ENCODE results near the gene KIF5A. TPM values are rescaled to one million over a fixed set of nuclear protein-coding genes. Genes with fewer than 3 reads are reported as not detected.

KIF5A gene
- total RNA-seq, 2 donors from 2014 or later = 2.3 to 4.5 TPM

DNA sequence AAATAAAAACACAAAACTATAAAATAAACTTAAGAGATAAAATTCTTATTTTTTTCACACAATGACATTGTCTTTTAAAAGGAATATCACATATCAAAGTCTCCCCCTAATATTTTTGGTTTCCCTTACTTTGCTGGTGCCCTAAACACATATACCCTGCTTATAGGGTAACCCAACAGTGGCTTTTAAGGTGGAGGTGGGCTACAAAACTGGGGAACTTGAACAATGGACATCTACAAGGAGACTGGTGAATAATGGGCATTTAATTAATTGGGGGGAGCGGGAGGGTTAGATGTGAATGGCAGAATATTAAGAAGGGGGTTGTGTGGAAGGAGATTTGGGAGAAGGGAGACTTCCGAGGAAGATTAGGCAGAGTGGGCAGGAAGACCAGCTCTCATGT is 73.5 kb downstream of the KIF5A start:
- no peak overlapping the region for H3K4me3 ChIP-seq (ENCODE audit: low read length)
- WGBS, 2 experiments (ENCODE audit: insufficient coverage in 1 of 2, insufficient read length in 1 of 2) = 85% methylated on average over 2 of the region's 2 CpGs; no CpG with 5 or more reads in 1 of the 2 experiments
- no peaks in the 10 kb centered on the region for H3K36me3 ChIP-seq (ENCODE audit: control insufficient read depth, insufficient read depth, low read length)
- DNase-seq = no peak
- peaks cover 99% of the 10 kb centered on the region for H3K27me3 ChIP-seq (ENCODE audit: control insufficient read depth, insufficient read depth, low read length, poor library complexity, severe bottlenecking)
- no peaks in the 10 kb centered on the region for H3K9me3 ChIP-seq (ENCODE audit: control insufficient read depth, low read length)
- no peak overlapping the region for H3K27ac Mint-ChIP-seq
- no peak overlapping the region for H3K27ac ChIP-seq (ENCODE audit: low read depth, low read length)
- H3K27me3 Mint-ChIP-seq (ENCODE audit: insufficient read depth) = peaks cover 100% of the 10 kb centered on the region
- H3K4me1 Mint-ChIP-seq = peaks cover 25% of the 10 kb centered on the region
- no peaks in the 10 kb centered on the region for H3K4me1 ChIP-seq (ENCODE audit: control insufficient read depth, insufficient read depth, low read length)
- TF ChIP-seq, protein P1, sequence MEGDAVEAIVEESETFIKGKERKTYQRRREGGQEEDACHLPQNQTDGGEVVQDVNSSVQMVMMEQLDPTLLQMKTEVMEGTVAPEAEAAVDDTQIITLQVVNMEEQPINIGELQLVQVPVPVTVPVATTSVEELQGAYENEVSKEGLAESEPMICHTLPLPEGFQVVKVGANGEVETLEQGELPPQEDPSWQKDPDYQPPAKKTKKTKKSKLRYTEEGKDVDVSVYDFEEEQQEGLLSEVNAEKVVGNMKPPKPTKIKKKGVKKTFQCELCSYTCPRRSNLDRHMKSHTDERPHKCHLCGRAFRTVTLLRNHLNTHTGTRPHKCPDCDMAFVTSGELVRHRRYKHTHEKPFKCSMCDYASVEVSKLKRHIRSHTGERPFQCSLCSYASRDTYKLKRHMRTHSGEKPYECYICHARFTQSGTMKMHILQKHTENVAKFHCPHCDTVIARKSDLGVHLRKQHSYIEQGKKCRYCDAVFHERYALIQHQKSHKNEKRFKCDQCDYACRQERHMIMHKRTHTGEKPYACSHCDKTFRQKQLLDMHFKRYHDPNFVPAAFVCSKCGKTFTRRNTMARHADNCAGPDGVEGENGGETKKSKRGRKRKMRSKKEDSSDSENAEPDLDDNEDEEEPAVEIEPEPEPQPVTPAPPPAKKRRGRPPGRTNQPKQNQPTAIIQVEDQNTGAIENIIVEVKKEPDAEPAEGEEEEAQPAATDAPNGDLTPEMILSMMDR (conservative IDR thresholded peaks at IDR 0.05) = no peak
- H3K9ac ChIP-seq (ENCODE audit: extremely low read depth, low read length, poor library complexity, severe bottlenecking) = no peak overlapping the region
- no peaks in the 10 kb centered on the region for H3K36me3 Mint-ChIP-seq (ENCODE audit: low read depth)
- no peaks in the 10 kb centered on the region for H3K9me3 Mint-ChIP-seq
- H3K4me3 Mint-ChIP-seq = no peak overlapping the region

DNA sequence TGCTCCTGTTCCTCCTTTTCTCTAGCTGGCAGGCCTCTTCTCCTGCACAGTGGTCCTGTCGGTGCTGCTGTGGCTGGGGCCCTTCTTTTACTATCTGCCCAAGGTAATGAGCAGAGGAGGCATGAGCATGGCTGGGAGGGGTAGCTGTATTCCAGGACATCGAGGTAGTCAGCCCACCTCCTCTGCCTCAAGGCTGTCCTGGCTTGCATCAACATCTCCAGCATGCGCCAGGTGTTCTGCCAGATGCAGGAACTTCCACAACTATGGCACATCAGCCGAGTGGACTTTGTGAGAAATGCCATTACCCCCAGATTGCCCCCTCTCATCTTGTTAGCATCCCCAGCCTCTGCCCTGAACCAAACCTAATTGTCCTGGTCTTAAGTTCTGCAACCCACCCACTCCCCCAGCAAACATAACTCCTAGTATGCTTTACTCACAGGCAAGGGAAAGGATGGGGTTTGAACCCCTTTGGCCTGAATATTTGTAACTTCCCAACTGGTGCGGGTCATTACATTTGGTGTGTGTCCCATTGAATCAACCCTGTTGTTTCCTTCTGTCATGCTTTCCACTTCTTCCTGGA is 74.1 kb downstream of the KIF5A start:
- H3K27ac ChIP-seq (ENCODE audit: low read depth, low read length) = no peak overlapping the region
- Mint-ChIP-seq H3K36me3 (ENCODE audit: low read depth) (no peaks in the 10 kb centered on the region), H3K9me3 (no peaks in the 10 kb centered on the region), H3K4me1 (peaks cover 24% of the 10 kb centered on the region), H3K27me3 (ENCODE audit: insufficient read depth) (peaks cover 100% of the 10 kb centered on the region), H3K4me3 (no peak overlapping the region), H3K27ac (no peak overlapping the region)
- H3K36me3 ChIP-seq (ENCODE audit: control insufficient read depth, insufficient read depth, low read length) = no peaks in the 10 kb centered on the region
- no peaks in the 10 kb centered on the region for H3K9me3 ChIP-seq (ENCODE audit: control insufficient read depth, low read length)
- no peak overlapping the region for H3K4me3 ChIP-seq (ENCODE audit: low read length)
- TF ChIP-seq, protein P1 (conservative IDR thresholded peaks at IDR 0.05) = no peak
- H3K27me3 ChIP-seq (ENCODE audit: control insufficient read depth, insufficient read depth, low read length, poor library complexity, severe bottlenecking) = peaks cover 99% of the 10 kb centered on the region
- no peak overlapping the region for H3K9ac ChIP-seq (ENCODE audit: extremely low read depth, low read length, poor library complexity, severe bottlenecking)
- DNase-seq = no peak
- no peaks in the 10 kb centered on the region for H3K4me1 ChIP-seq (ENCODE audit: control insufficient read depth, insufficient read depth, low read length)
- 80 to 89% methylated on average over 4 to 5 of the region's 5 CpGs for WGBS, 2 experiments (ENCODE audit: insufficient coverage in 1 of 2, insufficient read length in 1 of 2)

DNA sequence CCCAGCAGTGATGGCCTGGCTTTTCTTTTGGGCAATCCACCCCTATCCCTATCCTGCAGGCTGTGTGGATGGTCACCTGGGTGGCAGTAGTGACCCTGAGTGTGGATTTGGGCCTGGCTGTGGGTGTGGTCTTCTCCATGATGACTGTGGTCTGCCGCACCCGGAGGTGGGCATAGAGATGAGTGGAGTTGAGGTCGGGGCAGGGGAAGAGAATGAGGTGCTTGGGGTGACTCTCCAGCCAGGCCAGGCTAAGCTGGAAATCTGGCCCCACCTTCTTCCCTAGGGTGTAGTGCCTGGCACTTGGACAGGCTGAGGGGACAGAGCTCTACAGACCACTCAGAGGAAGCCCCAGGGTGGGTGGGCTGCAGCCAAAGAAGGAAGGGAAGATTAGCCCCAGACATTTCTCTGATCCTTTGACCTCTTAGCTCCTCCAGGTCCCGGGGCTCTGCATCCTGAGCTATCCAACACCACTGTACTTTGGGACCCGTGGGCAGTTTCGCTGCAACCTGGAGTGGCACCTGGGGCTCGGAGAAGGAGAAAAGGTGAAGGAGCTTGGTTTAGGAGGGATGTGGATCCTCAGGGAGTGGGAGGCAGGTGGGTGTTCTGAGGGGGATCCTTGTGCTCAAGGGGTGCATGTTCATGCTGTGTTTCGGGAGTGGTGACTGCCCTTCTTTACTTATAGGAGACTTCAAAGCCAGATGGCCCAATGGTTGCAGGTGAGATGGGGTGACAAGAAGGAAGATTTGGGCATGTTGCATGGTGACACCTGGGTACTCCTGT is 74.8 kb downstream of the KIF5A start:
- 83 to 100% methylated on average over 1 to 8 of the region's 8 CpGs for WGBS, 2 experiments (ENCODE audit: insufficient coverage in 1 of 2, insufficient read length in 1 of 2)
- no peak for DNase-seq
- H3K27me3 Mint-ChIP-seq (ENCODE audit: insufficient read depth) = peaks cover 100% of the 10 kb centered on the region

More for the DNA sequence above, 74.8 kb downstream of the KIF5A start:
- H3K27ac ChIP-seq (ENCODE audit: low read depth, low read length) = no peak overlapping the region
- Mint-ChIP-seq H3K9me3 (no peaks in the 10 kb centered on the region), H3K36me3 (ENCODE audit: low read depth) (no peaks in the 10 kb centered on the region), H3K4me1 (peaks cover 20% of the 10 kb centered on the region), H3K4me3 (no peak overlapping the region), H3K27ac (no peak overlapping the region)
- TF ChIP-seq, protein P1 (conservative IDR thresholded peaks at IDR 0.05) = no peak
- no peaks in the 10 kb centered on the region for H3K4me1 ChIP-seq (ENCODE audit: control insufficient read depth, insufficient read depth, low read length)
- no peaks in the 10 kb centered on the region for H3K36me3 ChIP-seq (ENCODE audit: control insufficient read depth, insufficient read depth, low read length)
- H3K4me3 ChIP-seq (ENCODE audit: low read length) = no peak overlapping the region
- no peaks in the 10 kb centered on the region for H3K9me3 ChIP-seq (ENCODE audit: control insufficient read depth, low read length)
- no peak overlapping the region for H3K9ac ChIP-seq (ENCODE audit: extremely low read depth, low read length, poor library complexity, severe bottlenecking)
- H3K27me3 ChIP-seq (ENCODE audit: control insufficient read depth, insufficient read depth, low read length, poor library complexity, severe bottlenecking) = peaks cover 99% of the 10 kb centered on the region

All from endodermal cell (in vitro differentiated cells).